Measurements from ENCODE around the gene ARHGAP24. TPM values are rescaled to one million over a fixed set of nuclear protein-coding genes. Genes with fewer than 3 reads are reported as not detected.

Gene ARHGAP24
- total RNA-seq, 1 donor from 2014 or later: 10.9 TPM

DNA sequence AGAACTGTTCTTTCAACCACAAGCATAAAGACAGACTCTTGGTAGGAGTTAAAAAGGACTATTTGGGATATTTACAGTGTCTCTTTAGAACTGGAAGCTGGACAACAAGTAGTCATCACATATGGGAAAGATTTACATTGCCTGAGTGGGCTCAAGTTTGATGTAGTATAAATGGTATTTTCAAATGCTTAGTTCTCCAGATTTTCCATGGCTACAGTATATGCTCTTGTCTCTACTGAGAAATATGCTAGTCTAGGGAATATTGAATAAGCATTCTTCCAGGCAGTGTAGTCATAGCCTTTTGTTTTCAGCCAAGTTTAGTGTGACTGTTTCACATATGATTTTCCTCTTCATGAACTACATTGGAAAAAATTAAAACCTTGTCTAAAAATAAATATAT lies 315.6 kb downstream of the ARHGAP24 start:
- Mint-ChIP-seq H3K9me3 (no peaks in the 10 kb centered on the region), H3K4me1 (ENCODE audit: unreplicated experiment) (no peaks in the 10 kb centered on the region), H3K27me3 (no peaks in the 10 kb centered on the region), H3K27ac (no peak overlapping the region), H3K4me3 (no peak overlapping the region), H3K36me3 (no peaks in the 10 kb centered on the region)
- TF ChIP-seq, protein P1, sequence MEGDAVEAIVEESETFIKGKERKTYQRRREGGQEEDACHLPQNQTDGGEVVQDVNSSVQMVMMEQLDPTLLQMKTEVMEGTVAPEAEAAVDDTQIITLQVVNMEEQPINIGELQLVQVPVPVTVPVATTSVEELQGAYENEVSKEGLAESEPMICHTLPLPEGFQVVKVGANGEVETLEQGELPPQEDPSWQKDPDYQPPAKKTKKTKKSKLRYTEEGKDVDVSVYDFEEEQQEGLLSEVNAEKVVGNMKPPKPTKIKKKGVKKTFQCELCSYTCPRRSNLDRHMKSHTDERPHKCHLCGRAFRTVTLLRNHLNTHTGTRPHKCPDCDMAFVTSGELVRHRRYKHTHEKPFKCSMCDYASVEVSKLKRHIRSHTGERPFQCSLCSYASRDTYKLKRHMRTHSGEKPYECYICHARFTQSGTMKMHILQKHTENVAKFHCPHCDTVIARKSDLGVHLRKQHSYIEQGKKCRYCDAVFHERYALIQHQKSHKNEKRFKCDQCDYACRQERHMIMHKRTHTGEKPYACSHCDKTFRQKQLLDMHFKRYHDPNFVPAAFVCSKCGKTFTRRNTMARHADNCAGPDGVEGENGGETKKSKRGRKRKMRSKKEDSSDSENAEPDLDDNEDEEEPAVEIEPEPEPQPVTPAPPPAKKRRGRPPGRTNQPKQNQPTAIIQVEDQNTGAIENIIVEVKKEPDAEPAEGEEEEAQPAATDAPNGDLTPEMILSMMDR (conservative IDR thresholded peaks at IDR 0.05): no peak
- no peak for DNase-seq (ENCODE audit: extremely low spot score, unreplicated experiment)

DNA sequence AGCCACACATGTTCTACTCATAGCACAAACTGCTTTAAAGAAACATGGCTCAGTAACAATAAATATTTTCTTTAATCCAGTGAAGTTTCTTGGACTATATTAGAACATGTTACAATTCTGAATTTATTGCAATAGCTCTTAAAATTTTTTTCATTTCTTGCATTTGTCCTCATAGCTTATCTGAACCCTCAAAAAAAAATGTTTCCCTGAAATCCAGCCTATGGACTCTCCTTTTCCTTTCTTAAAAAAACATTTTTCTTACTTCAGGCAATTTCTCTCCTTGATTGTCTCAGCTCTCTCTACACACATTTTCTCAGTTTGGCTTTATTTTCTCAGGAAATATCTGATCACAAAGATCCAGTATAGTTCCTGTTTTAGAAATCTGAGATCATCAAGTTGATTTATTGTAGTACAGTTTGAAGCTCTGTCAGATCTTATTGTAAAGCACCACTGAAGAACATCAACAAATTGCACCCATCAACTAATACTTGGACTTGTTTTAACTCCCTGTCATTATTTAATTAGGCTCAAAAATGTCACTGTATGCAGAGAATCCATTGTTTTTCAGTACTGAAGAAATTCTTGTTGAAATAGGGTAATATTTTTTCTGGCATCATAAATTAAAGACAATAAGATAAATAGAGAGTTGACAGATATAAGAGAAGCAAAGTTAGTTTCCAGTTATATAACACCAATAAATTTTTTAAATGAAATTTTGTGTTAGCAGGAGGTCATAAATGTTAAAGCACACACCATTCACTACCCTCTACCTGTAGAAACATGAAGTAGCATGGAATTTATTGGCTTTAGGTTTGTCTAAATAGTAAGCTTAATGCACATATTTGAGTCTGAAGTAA lies 317.7 kb downstream of the ARHGAP24 start:
- H3K27me3 Mint-ChIP-seq: no peaks in the 10 kb centered on the region
- TF ChIP-seq, protein P1 (conservative IDR thresholded peaks at IDR 0.05): no peak
- H3K27ac Mint-ChIP-seq: no peak overlapping the region
- no peaks in the 10 kb centered on the region for H3K9me3 Mint-ChIP-seq
- H3K4me1 Mint-ChIP-seq (ENCODE audit: unreplicated experiment): no peaks in the 10 kb centered on the region
- no peaks in the 10 kb centered on the region for H3K36me3 Mint-ChIP-seq
- no peak for DNase-seq (ENCODE audit: extremely low spot score, unreplicated experiment)
- H3K4me3 Mint-ChIP-seq: no peak overlapping the region

DNA sequence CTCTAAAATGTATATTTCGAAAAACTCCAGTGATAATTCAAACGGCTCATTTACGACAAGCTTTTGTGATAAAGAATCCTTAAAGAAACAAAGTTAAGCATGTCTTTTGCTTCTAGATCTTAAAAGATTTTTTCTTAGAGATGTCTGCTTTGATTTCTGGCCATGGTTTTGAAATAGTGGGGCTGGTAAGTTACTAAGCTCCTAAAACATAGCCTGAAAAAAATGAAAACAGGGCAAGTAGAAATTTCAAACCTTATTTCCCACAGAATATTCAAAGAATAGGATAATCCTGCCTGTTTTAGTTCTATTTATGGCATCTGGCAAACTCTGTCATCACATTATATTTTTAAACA lies 318.3 kb downstream of the ARHGAP24 start:
- DNase-seq (ENCODE audit: extremely low spot score, unreplicated experiment): no peak
- H3K4me3 Mint-ChIP-seq: no peak overlapping the region
- TF ChIP-seq, protein P1 (conservative IDR thresholded peaks at IDR 0.05): no peak
- H3K27me3 Mint-ChIP-seq: no peaks in the 10 kb centered on the region
- no peaks in the 10 kb centered on the region for H3K4me1 Mint-ChIP-seq (ENCODE audit: unreplicated experiment)
- H3K27ac Mint-ChIP-seq: no peak overlapping the region
- no peaks in the 10 kb centered on the region for H3K9me3 Mint-ChIP-seq
- no peaks in the 10 kb centered on the region for H3K36me3 Mint-ChIP-seq

DNA sequence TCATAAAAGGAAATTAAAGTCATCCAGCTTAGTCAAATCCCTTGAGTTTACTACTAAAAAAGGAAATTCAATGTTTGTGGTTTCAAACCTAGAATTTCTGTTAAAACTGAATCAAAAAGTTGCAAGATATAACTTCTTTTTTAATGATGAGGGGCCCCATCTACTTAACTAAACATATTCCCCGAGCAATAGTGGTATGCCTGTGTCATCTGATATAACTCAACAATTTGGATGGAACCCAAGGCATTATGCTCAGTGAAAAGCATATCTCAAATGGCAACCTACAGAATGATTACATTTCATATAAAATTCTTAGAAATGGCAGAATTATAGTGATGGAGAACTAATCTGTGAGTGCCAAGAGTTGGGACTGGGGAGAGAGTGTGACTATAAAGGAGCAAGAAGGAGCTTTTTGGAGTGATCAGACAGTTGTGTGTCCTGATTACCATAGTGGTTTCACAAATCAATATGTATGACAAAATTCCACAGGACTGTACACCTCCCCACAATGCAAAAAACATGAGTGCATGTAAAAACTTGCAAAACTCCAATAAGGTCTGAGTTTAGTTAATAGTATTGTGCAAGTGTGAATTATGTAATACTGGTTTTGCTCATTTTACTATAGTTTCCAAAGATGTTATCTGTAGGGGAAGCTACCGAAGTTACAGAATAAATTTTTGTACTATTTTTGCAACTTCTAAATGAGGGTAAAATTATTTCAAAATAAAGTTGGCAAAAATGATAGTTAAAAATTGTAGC lies 323.2 kb downstream of the ARHGAP24 start:
- H3K9me3 Mint-ChIP-seq: no peaks in the 10 kb centered on the region
- no peak overlapping the region for H3K27ac Mint-ChIP-seq
- no peaks in the 10 kb centered on the region for H3K27me3 Mint-ChIP-seq
- no peak overlapping the region for H3K4me3 Mint-ChIP-seq
- no peaks in the 10 kb centered on the region for H3K4me1 Mint-ChIP-seq (ENCODE audit: unreplicated experiment)
- DNase-seq (ENCODE audit: extremely low spot score, unreplicated experiment): no peak
- H3K36me3 Mint-ChIP-seq: no peaks in the 10 kb centered on the region
- TF ChIP-seq, protein P1 (conservative IDR thresholded peaks at IDR 0.05): no peak

DNA sequence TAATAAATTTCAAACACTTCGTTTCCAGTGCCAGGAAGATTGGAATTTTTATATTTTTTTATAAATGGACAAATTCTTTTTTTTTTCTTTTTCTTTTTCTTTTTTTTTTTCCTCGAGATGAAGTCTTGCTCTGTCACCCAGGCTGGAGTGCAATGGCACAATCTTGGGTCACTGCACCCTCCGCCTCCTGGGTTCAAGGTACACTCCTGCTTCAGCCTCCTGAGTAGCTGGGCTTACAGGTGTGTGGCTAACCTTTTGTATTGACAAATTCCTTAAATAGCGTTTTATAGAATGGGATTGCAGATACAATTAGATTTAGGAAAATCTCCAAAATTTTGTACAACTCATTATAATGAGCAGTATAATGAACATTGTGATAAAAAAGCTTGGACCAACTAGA lies 328.9 kb downstream of the ARHGAP24 start:
- H3K4me1 Mint-ChIP-seq (ENCODE audit: unreplicated experiment): no peaks in the 10 kb centered on the region
- no peaks in the 10 kb centered on the region for H3K9me3 Mint-ChIP-seq
- no peak overlapping the region for H3K4me3 Mint-ChIP-seq
- H3K27me3 Mint-ChIP-seq: no peaks in the 10 kb centered on the region
- H3K36me3 Mint-ChIP-seq: no peaks in the 10 kb centered on the region
- no peak for DNase-seq (ENCODE audit: extremely low spot score, unreplicated experiment)
- TF ChIP-seq, protein P1 (conservative IDR thresholded peaks at IDR 0.05): no peak
- no peak overlapping the region for H3K27ac Mint-ChIP-seq

Measured in type B pancreatic cell (in vitro differentiated cells).